Measurements from ENCODE around the gene ADCY4. TPM values are rescaled to one million over a fixed set of nuclear protein-coding genes. Genes with fewer than 3 reads are reported as not detected.

The ADCY4 gene
- total and polyA plus RNA-seq, 2 of the 8 experiments (the other 6 are each of a cell fraction or from before 2014, with no cell fraction given), result 0.27 to 0.35 TPM

GRCh38 chr14:24282736-24283135 lies 52.1 kb downstream of the ADCY4 start:
- H4K91ac ChIP-seq (replicated peaks; ENCODE audit: insufficient read length, low read length), result no peak overlapping the region
- ChIA-PET CTCF (ENCODE audit: partially characterized antibody) (interaction anchor here (0.5 to 11.5 kb wide), 10 partner anchors 9 to 137 kb away, joined by 3 to 137 read pairs (median 18); partner anchors contain the start of genes CIDEB, DHRS1, LTB4R2 and NOP9), POLR2A (ENCODE audit: partially characterized antibody) (interaction anchor here (0.6 to 3.8 kb wide), 8 partner anchors 10 to 188 kb away, joined by 3 to 25 read pairs (median 4); partner anchors contain the start of genes DHRS1, NOP9, PCK2 and RABGGTA)
- H2BK20ac ChIP-seq (ENCODE audit: low read length), result no peak overlapping the region
- no peak overlapping the region for H3K18ac ChIP-seq (ENCODE audit: extremely low read depth, low read length)
- no peak overlapping the region for H2BK5ac ChIP-seq (ENCODE audit: low read depth, low read length)
- H3K4me3 ChIP-seq (ENCODE audit: extremely low read depth in 1 of 4, insufficient read depth in 2 of 4, low read depth in 3 of 4, low read length in 4 of 4), result no peak overlapping the region
- no peaks in the 10 kb centered on the region for H3K9me3 ChIP-seq (ENCODE audit: insufficient read depth in 2 of 2, low read depth in 1 of 2, low read length in 1 of 2)
- H3K79me1 ChIP-seq (ENCODE audit: low read depth, low read length), result no peaks in the 10 kb centered on the region; the same call in 1 of the 2 replicates
- H2BK120ac ChIP-seq (replicated peaks; ENCODE audit: low read depth, low read length), result no peak overlapping the region
- H3K27me3 ChIP-seq (replicated peaks in 1 of 4; ENCODE audit: control insufficient read depth in 3 of 4, extremely low read depth in 1 of 4, insufficient read depth in 3 of 4, low read length in 3 of 4), result no peaks in the 10 kb centered on the region
- no peak for TF ChIP-seq CTCF (IDR thresholded peaks at IDR 0.05; ENCODE audit: control extremely low read depth in 1 of 3, insufficient read depth in 1 of 3, low read depth in 1 of 3, low read length in 3 of 3)
- no peak for TF ChIP-seq CEBPB (IDR thresholded peaks at IDR 0.05; ENCODE audit: low read depth, low read length)
- no peak for TF ChIP-seq SAP30 (IDR thresholded peaks at IDR 0.05; ENCODE audit: insufficient read depth, insufficient replicate concordance, low read length)
- H3K27ac ChIP-seq (ENCODE audit: low read depth, low read length), result no peak overlapping the region
- no peak overlapping the region for H2BK15ac ChIP-seq (ENCODE audit: low read length)
- no peak overlapping the region for H3K9ac ChIP-seq (replicated peaks in 1 of 4; ENCODE audit: extremely low read depth in 1 of 4, low read depth in 3 of 4, low read length in 3 of 4)
- 79% methylated on average over 3 of the region's 3 CpGs; no CpG with 5 or more reads in 1 of the 2 experiments for WGBS, 2 experiments (ENCODE audit: extremely low coverage in 1 of 2, insufficient coverage in 1 of 2, insufficient read length in 1 of 2, insufficient replicate concordance in 2 of 2, low coverage in 1 of 2, low lambda C conversion rate in 2 of 2, missing lambda C conversion rate in 1 of 2)
- H3K14ac ChIP-seq (ENCODE audit: insufficient read length), result no peak overlapping the region
- peaks cover 0 to 3% of the 10 kb centered on the region in 2 experiments for H4K20me1 ChIP-seq (replicated peaks in 1 of 2; ENCODE audit: control insufficient read depth in 1 of 2, insufficient read depth in 2 of 2, low read length in 2 of 2)
- H3K4me2 ChIP-seq (ENCODE audit: insufficient read depth in 1 of 2, low read depth in 2 of 2, low read length in 2 of 2), result no peak overlapping the region
- H3K56ac ChIP-seq (replicated peaks; ENCODE audit: insufficient read length, low read depth, low read length), result no peak overlapping the region
- H4K8ac ChIP-seq (ENCODE audit: extremely low read depth, insufficient read depth, low read length), result no peak overlapping the region
- H2BK12ac ChIP-seq (ENCODE audit: low read depth, low read length), result no peak overlapping the region
- H3K23ac ChIP-seq (ENCODE audit: insufficient read length), result no peak overlapping the region
- no peaks in the 10 kb centered on the region for H3K4me1 ChIP-seq (replicated peaks in 1 of 4; ENCODE audit: control insufficient read depth in 3 of 4, insufficient read depth in 4 of 4, low read length in 3 of 4)
- H2AK5ac ChIP-seq (ENCODE audit: low read depth, low read length), result no peak overlapping the region
- H3K36me3 ChIP-seq (ENCODE audit: control insufficient read depth in 2 of 4, insufficient read depth in 4 of 4, low read length in 3 of 4), result no peaks in the 10 kb centered on the region
- no peak overlapping the region for H2AFZ ChIP-seq (ENCODE audit: low read length)
- H3K4ac ChIP-seq (replicated peaks; ENCODE audit: insufficient read length, low read depth, low read length), result no peak overlapping the region
- FAIRE-seq (no peak), DNase-seq (ENCODE audit: low read depth in 1 of 2, low spot score in 2 of 2) (no peak)
- H4K5ac ChIP-seq (ENCODE audit: insufficient read length, low read depth, low read length), result no peak overlapping the region
- H3K79me2 ChIP-seq (ENCODE audit: control insufficient read depth in 1 of 2, insufficient read depth in 2 of 2, low read length in 2 of 2), result no peaks in the 10 kb centered on the region
- no peaks in the 10 kb centered on the region for H3K23me2 ChIP-seq (ENCODE audit: low read depth, low read length)
